ENCODE data around the gene CPZ.

The CPZ gene

GRCh38 chr4:8656185-8656517 is 63.6 kb downstream of the CPZ start:
- DNase-seq: no peak

- no peak for DNase-seq
Measured at GRCh38 chr4:8656711-8657380, 64.3 kb downstream of the CPZ start.

GRCh38 chr4:8657381-8658088 is 65.0 kb downstream of the CPZ start:
- DNase-seq: no peak

- DNase-seq: no peak
Measured at GRCh38 chr4:8662776-8663175, 70.2 kb downstream of the CPZ start.

GRCh38 chr4:8664031-8664805 is 71.7 kb downstream of the CPZ start:
- no peak for DNase-seq

GRCh38 chr4:8664976-8665375 is 72.4 kb downstream of the CPZ start:
- DNase-seq: no peak

- DNase-seq: no peak
Measured at GRCh38 chr4:8665406-8666360, 73.1 kb downstream of the CPZ start.

GRCh38 chr4:8666581-8666980 is 74.0 kb downstream of the CPZ start:
- DNase-seq: no peak
